Heart left ventricle (tissue), 16 donors: ENCODE measurements around the gene MACROH2A1. TPM values are rescaled to one million over a fixed set of nuclear protein-coding genes. Genes with fewer than 3 reads are reported as not detected.

Source experiments
- ATAC-seq, 4 donors: fragments of 200-7000 bp; cut with Tn5 transposase; one replicate each; pipeline ENCODE4 v1.9.1; 2020 to 2022; ENCODE audit warnings: moderate library complexity in 4 of 4, mild to moderate bottlenecking in 3 of 4, moderate number of reproducible peaks in 1 of 4
- DNase-seq, 5 donors: peaks; one replicate each; pipeline ENCODE4 v3.0.0-alpha.2; 2020
- H3K27ac ChIP-seq, 12 donors: fragments of 200-600 bp; sonication (generic) in 4 of 12; one replicate each; pipeline versions ENCODE4 v1.5.0 to v1.8.0; 2016 to 2022; ENCODE audit warnings: mild to moderate bottlenecking in 2 of 12
- H3K27me3 ChIP-seq, 9 donors: fragments of 200-600 bp; sonication (generic) in 2 of 9; one replicate each; pipeline versions ENCODE4 v1.5.1 to v1.8.0; 2016 to 2022; ENCODE audit warnings: mild to moderate bottlenecking in 3 of 9
- H3K36me3 ChIP-seq, 9 donors: fragments of 200-600 bp; sonication (generic) in 2 of 9; one replicate each; pipeline versions ENCODE4 v1.5.0 to v1.8.0; 2018 to 2022; ENCODE audit warnings: mild to moderate bottlenecking in 2 of 9
- H3K4me1 ChIP-seq, 12 donors: fragments of 200-600 bp; sonication (generic) in 4 of 12; one replicate each; pipeline versions ENCODE4 v1.5.0 to v1.8.0; 2016 to 2022; ENCODE audit warnings: mild to moderate bottlenecking in 3 of 12
- H3K4me3 ChIP-seq, 12 donors: fragments of 200-600 bp; sonication (generic) in 4 of 12; one replicate each; pipeline versions ENCODE4 v1.5.0 to v1.8.0; 2017 to 2022; ENCODE audit warnings: mild to moderate bottlenecking in 9 of 12, moderate library complexity in 4 of 12
- H3K9me3 ChIP-seq, 12 donors: fragments of 200-600 bp; sonication (generic) in 4 of 12; one replicate each; pipeline versions ENCODE4 v1.5.0 to v1.8.0; 2016 to 2022; ENCODE audit warnings: mild to moderate bottlenecking in 1 of 12
- POLR2A ChIP-seq, 2 donors: fragments of 450-650 bp; IDR thresholded peaks; one replicate each; pipeline ENCODE4 v1.6.1; 2017; ENCODE audit warnings: antibody characterized with exemption in 2 of 2, mild to moderate bottlenecking in 2 of 2, moderate library complexity in 2 of 2
- WGBS, 4 donors: extraction: QIAGEN DNeasy Blood & Tissue Kit in 2 of 4; methylation state at CpG; one replicate each; pipeline versions ENCODE4 v1.1.5 to v1.1.7; 2013 to 2018; 5-methylcytosine and 5-hydroxymethylcytosine counted together
- intact Hi-C, 10 donors: fragments of 100-400 bp; cut with DNase I; formaldehyde crosslinking; loops; one replicate each; pipeline versions ENCODE4 v1.11.1 to v1.14.2; 2022
- polyA plus RNA-seq, 2 donors: library from polyadenylated mRNA; stranded (reverse); fragments of 200-250 nt; gene quantifications; one replicate each; pipeline ENCODE4 v1.2.3, GENCODE V29; 2013
- total RNA-seq, 9 donors: library from RNA; depleted of rRNA in 2 of 9; stranded (reverse); fragments of >200 nt in 2 of 9; fragmentation: NEBNext Ultra II Directional in 3 of 9; extraction: Animal tissue kit (Norgen Biotek cat#: 25700) in 3 of 9; gene quantifications; one replicate each; pipeline versions ENCODE4 v1.1.0 to v1.2.4, GENCODE V29; 2016 to 2023
- TF ChIP-seq, protein P1 (sequence below), 12 donors: fragments of 200-600 bp; sonication (generic) in 4 of 12; IDR thresholded peaks; one replicate each; pipeline versions ENCODE4 v1.5.0 to v1.8.0; 2018 to 2022; ENCODE audit warnings: antibody characterized with exemption in 12 of 12, mild to moderate bottlenecking in 5 of 12
- donor health status: ischemic (EF 13 %, LVEDD 7.1; RV severe dilation, severe dysfunction).
- donor health status: healthy with polysubstance abuse.
- donor health status: DM: no; HTN: yes; CAD: no.
- donor health status: DM: no; HTN: no; CAD: no.
- donor health status: ischemic (EF 25% LVEDD 6.9; RV normal size, moderate dysfunction).
- donor health status: ischemic (EF 25% LVEDD 5.7; RV mildly dilated, moderate dysfunction).
- donor health status: healthy.
- donor health status: DM: yes; HTN: yes; CAD: no.
- donor health status: ischemic (EF 35%, LVEDD 5.7; RV mildly dilated, moderate dysfunction).
- donor health status: nonischemic (EF 11% LVEDD 7.7; RV severe dilation, severe dysfunction).
- donor health status: DM: yes; HTN: yes; CAD: no.
- donor health status: PGD.
- donor health status: ischemic (EF 29% LVEDD 5.4; RV normal size, mild dysfunction).
- donor health status: nonischemic (EF 23%, LVEDD 6.1; RV moderate dilation, normal function).

Gene MACROH2A1
- total and polyA plus RNA-seq, 11 donors = 86.5 to 170 (median 112) TPM

DNA sequence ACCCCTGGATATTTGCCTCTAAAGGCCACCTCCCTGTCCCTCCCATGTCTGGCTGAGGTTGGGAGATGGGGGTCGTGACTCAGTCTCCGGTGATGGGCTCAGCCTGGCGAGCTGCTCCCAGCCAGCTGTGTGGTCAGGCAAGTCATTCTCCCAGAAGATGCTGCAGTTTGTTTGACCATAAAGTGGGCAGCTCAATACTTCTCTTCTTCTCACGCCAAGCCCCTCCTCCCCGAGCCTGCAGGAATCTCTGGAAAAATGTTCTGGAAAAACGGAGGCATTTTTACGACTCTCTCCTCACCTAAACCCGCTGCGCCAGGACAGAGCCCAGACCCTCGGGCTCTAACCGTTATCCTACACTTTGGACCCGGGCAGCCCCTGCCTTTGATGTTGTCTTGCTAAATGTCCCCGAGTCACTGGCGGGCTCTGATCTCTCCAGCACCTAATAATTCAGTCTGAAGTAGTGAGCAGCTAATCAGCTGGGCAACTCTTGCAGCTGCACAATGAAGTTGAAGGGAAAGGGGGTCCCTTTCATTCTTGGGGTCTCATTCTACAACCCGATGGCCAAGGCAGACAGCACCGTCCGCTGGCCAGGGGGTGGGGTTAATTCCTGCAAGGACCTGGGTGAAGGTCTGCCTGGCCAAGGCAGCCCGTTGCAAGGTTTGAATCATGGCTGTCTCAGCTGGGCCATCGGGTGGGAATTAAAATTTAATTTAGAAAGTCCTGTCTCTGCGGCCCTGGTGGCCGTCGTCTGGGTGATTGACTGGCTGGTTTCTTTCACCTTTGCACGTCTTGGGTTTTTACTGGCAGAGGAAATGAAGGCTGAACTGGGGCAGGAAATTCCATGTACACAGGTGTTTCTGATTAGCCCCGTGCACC, 35.8 kb upstream of the MACROH2A1 start:
- no peaks in the 10 kb centered on the region for H3K27me3 ChIP-seq

DNA sequence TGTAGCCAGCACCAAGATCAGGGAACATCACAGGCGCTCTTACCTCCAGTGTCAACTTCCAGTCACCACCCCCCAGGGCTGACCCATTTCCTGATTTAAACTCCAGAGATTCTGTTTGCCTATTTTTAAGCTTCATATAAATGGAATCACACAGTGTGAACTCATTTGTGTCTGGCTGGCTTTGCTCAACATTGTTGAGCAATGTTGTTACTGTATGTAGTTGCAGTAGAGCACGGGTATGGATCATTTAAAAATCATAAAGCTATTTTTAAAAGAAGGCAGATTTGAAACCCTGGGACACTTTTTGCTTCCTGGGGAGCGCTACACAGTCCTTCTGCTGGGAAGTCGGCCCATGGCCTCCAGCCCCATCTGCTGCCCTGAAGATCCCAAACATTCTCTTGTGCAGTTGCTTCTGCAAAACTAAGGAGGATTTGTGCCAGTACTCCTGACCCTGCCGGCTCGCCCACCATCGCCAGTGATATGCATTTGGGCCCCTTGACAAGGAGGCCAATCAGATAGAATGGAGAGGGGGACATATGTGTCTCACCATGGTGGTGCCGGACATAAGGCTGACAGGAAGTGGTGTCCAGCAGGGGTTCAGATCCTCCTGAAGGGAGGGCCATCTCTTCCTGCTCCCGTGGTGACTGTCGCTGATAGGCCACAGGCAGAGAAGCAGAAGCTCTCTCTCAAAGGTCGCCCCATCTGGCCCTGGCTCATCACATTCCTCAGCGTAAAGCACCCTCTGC, 34.8 kb upstream of the MACROH2A1 start:
- Histone ChIP-seq H3K4me1 (peaks cover 0 to 56% (median 19%) of the 10 kb centered on the region in 12 donors), H3K4me3 (no peak overlapping the region), H3K9me3 (peaks cover 0 to 3% (median 0%) of the 10 kb centered on the region in 12 donors), H3K36me3 (no peaks in the 10 kb centered on the region), H3K27ac (peak overlapping the region in 5 of 12 donors; percentile 10 to 87 (median 47)), H3K27me3 (no peaks in the 10 kb centered on the region)
- 46 to 52% (median 48%) methylated on average over 10 to 12 of the region's 12 CpGs for WGBS, 4 donors
- TF ChIP-seq, protein P1, sequence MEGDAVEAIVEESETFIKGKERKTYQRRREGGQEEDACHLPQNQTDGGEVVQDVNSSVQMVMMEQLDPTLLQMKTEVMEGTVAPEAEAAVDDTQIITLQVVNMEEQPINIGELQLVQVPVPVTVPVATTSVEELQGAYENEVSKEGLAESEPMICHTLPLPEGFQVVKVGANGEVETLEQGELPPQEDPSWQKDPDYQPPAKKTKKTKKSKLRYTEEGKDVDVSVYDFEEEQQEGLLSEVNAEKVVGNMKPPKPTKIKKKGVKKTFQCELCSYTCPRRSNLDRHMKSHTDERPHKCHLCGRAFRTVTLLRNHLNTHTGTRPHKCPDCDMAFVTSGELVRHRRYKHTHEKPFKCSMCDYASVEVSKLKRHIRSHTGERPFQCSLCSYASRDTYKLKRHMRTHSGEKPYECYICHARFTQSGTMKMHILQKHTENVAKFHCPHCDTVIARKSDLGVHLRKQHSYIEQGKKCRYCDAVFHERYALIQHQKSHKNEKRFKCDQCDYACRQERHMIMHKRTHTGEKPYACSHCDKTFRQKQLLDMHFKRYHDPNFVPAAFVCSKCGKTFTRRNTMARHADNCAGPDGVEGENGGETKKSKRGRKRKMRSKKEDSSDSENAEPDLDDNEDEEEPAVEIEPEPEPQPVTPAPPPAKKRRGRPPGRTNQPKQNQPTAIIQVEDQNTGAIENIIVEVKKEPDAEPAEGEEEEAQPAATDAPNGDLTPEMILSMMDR (IDR thresholded peaks at IDR 0.05) = no peak
- TF ChIP-seq POLR2A (IDR thresholded peaks at IDR 0.05) = no peak
- intact Hi-C loops = no loop called here
- DNase-seq = no peak
- ATAC-seq = peak; percentile 21 to 45 (median 30)

More for the DNA sequence above, 35.8 kb upstream of the MACROH2A1 start:
- intact Hi-C loops = no loop called here
- H3K27ac ChIP-seq = peak overlapping the region in 1 of 12 donors; percentile 87
- H3K4me3 ChIP-seq = no peak overlapping the region
- TF ChIP-seq POLR2A (IDR thresholded peaks at IDR 0.05) = no peak
- TF ChIP-seq, protein P1 (IDR thresholded peaks at IDR 0.05) = no peak
- WGBS, 4 donors = 83 to 87% (median 85%) methylated on average over 24 of the region's 24 CpGs
- DNase-seq (no peak), ATAC-seq (no peak)
- H3K4me1 ChIP-seq = peaks cover 0 to 54% (median 16%) of the 10 kb centered on the region in 12 donors
- H3K36me3 ChIP-seq = no peaks in the 10 kb centered on the region
- no peaks in the 10 kb centered on the region for H3K9me3 ChIP-seq

DNA sequence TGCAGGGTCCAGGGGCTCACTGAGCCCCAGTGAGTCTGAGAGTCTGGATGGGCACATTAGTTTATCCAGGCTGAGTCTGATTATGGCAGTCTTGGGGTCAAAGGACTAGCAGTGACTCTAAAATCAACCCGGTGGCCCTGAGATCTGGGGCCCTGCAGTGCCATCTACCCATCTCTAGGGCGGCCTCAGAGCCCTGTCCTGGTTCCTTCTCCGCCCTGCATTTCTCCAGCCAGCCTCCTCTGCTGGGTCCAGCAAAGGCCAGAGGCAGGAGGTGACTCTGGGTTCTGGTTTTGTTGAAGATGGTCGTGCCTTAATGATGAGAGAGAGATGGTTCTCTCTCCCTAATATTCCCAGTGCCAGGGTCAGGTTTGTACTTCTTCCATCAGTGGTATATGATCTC, 33.1 kb upstream of the MACROH2A1 start:
- Histone ChIP-seq H3K9me3 (peaks cover 0 to 12% (median 0%) of the 10 kb centered on the region in 12 donors), H3K4me1 (peaks cover 0 to 41% (median 15%) of the 10 kb centered on the region in 12 donors), H3K4me3 (no peak overlapping the region), H3K27me3 (no peaks in the 10 kb centered on the region), H3K36me3 (no peaks in the 10 kb centered on the region), H3K27ac (no peak overlapping the region)
- ATAC-seq (no peak), DNase-seq (no peak)
- intact Hi-C loops = no loop called here
- WGBS, 4 donors = 79 to 84% (median 81%) methylated on average over 4 of the region's 4 CpGs
- no peak for TF ChIP-seq POLR2A (IDR thresholded peaks at IDR 0.05)
- TF ChIP-seq, protein P1 (IDR thresholded peaks at IDR 0.05) = no peak

DNA sequence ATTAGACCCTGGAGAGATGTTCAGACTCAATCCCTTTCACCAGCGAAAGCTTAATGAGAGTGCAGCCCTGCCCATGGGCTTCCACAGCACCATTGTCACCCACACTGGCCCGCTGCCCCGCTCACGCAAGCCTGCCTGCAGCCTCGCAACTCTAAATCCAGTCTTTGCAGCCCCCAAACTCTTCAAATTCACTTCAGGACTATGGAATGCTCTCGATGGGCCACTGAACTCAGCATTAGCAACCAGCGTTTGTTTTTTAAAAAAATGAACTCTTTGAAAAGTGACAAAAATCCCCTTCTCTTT, 31.1 kb upstream of the MACROH2A1 start:
- peaks cover 0 to 47% (median 15%) of the 10 kb centered on the region in 12 donors for H3K4me1 ChIP-seq
- DNase-seq (no peak), ATAC-seq (no peak)
- TF ChIP-seq, protein P1 (IDR thresholded peaks at IDR 0.05) = no peak
- TF ChIP-seq POLR2A (IDR thresholded peaks at IDR 0.05) = no peak
- H3K9me3 ChIP-seq = peaks cover 0 to 12% (median 0%) of the 10 kb centered on the region in 12 donors
- H3K27ac ChIP-seq = peak overlapping the region in 2 of 12 donors; percentile 43 to 53
- intact Hi-C loops = no loop called here
- no peaks in the 10 kb centered on the region for H3K27me3 ChIP-seq
- WGBS, 4 donors = 67 to 89% (median 83%) methylated on average over 7 of the region's 7 CpGs
- no peak overlapping the region for H3K4me3 ChIP-seq
- H3K36me3 ChIP-seq = no peaks in the 10 kb centered on the region
